Activated CD8-positive, alpha-beta memory T cell treated with anti-CD3 and anti-CD28 coated beads, Interleukin-2, amount 50 U/mL, for 1 hour (primary cell): Measurements from ENCODE around the gene GHDC.
"Not testable (repeated sequence)": the region's sequence is repeated elsewhere in the genome, so short reads cannot be mapped to it uniquely, and the experiment has no call there.

Experiments used
- DNase-seq: peaks from one replicate; pipeline ENCODE4 v3.0.0-alpha.2; 2020; ENCODE audit errors: extremely low read depth

Gene GHDC

DNA sequence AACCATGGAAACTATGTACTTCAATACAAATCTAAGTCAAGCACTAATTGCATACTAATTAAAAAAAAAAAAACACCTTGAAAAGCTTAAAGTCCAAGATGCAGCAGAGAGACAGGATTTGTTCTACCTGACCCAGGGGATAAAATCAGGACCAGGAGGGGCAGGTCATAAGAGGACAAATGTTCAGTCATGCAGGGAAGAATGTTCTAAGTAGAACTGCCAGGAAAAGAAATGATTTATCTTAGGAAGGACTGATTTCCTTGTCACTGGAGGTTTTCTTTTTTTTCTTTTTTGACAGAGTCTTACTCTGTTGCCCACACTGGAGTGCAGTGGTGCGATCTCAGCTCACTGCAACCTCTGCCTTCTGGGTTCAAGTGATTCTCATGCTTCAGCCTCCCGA, 9.1 kb upstream of the GHDC start:
- DNase-seq = no peak

DNA sequence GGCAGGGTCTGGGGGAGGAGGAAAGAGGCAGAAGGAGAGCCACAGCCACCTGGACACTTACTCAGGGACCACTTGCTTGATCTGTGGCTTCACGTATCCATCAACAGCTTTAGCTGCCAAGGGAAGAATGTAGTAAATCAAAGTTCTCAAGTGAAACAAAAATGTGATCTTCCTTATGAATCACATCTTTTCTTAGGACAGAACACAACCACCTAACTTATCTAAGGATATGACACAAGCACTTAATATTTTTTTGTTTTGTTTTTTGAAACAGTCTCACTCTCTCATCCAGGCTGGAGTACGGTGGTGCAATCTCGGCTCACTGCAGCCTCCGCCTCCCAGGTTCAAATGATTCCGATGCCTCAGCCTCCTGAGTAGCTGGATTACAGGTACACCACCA, 8.4 kb upstream of the GHDC start:
- no peak for DNase-seq

DNA sequence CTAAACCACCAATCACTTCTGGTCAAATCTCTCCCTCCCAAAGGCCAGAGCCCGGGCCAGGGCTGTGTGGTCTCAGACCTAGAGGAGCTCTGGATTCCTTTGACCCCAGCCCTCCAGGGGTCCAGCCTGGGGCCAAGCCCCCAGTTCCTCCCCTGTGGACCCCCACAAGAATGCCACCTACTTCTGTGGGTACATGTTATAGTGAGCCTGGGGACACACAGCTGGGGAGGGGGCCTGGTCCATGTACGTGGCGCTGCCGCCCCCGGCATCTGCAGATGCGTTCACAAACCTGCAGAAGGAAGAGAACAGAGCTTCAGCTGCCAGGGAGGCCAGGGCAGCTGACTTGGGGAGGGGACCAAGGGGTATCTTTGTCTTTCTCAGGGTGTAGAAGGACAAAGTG, 7.9 kb upstream of the GHDC start:
- DNase-seq = no peak

DNA sequence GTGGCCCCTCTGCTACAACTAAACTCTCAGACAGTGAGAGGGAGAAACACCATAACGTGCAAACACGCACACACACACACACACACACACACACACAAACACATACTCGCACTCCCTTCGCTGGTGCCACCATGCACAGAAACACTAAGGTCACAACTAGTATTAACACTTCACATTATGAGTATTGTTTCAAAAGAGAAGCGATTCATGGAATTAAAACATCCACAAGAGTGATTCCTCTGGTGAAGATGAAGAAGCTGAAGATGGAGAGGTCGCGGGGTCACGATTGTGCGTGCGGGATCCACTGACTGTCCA, 7.1 kb upstream of the GHDC start:
- DNase-seq = no peak

DNA sequence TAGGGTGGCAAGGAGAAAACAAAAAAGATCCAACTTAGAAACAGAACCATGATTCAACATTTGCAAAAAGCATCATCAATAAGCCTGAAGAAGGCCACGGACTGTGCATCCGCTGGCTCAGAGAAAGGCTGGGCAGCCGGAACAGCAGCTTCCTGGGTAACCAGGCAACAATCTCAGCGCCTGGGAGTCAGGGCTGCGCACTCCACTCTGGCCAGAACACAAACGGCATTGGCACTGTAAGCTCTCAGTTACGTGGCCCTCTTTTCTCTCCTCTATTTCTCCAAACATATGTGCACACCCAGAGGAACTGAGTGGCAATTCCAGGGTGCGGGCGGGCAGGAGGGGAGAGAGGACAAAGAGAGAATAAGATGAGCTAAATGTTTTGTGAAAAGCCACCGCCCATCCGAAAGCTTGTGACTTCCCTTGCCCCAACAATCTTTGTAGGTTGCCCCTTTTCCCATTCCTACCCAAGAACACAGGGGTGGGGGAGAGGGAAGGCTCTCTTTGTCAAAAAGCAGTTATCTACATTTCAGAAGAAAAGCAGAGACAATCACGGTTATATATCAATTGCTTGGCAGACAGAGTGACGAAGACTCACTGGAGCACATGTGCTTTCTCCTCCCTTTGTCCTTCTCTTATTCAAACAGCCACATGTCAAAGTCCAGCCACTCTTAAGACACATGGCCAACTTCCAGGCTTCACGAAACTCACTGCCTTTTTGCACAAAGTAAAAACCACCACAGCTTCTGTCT, 6.6 kb upstream of the GHDC start:
- DNase-seq = no peak

DNA sequence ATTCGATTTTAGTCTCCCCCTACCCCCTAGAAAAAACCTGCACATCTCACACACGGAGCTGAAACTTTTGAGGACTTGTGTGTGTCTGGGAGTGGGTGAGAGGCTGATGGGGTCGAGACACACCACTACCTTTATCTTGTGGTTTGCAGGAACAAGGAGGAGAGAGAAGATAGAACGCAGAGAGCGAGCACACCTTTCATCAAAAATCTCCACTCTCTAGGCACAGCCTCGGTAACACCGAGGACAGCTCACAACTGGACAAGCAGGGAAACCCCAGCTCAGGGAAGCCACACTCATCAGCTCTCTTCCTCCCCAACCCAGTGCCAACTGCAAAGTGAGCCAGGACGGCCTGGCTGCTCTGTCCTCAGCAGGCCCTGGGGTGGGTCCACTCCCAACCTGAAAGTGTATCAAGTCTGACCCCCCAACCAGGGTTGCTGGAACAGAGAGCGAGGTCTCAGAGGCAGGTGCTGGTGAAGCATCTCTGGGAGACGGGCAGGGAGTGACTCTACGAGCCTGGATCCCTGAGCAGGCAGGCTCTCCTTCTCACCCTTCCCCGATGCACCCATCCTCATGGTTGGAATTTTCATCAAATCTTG, 5.2 kb upstream of the GHDC start:
- DNase-seq = no peak

DNA sequence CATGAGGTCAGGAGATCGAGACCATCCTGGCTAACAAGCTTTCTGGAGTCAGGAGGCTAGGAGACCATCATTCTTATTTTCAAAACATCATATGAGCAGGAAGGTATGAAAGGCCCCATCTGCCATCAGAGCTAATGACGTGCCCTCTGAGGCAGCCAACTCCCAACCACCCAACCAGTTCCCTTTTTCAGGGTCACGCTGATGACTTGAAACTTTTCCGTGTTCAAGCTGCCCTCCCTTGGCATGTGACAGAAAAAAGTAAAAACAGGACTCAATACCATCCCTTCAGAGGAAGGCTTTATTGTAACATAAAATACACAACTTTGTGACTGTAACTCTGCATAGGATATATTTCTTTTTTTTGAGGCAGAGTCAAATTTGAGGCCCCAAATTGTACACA, 4.6 kb upstream of the GHDC start:
- DNase-seq = no peak

DNA sequence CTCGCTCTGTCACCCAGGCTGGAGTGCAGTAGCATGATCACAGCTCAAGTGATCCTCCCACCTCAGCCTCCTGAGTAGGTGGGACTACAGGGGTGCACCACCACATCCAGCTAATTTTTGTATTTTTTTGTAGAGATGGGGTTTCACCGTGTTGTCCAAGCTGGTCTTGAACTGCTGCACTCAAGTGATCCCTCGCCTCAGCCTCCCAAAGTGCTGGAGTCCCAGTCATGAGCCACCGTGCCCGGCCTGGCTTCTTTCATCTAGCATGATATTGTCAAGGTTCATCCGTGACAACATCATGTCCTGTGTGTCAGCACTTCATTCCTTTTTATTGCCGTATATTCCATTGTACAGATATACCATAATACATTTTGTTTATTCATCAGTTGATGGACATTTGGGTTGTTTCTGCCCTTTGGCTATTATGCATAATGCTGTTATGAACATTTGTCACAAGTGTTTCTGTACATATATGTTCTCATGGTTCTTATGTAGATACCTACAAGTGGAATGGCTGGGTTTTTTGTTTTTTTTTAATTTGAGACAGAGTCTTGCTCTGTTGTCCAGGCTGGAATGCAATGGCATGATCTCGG, 3.4 kb upstream of the GHDC start:
- no peak for DNase-seq

DNA sequence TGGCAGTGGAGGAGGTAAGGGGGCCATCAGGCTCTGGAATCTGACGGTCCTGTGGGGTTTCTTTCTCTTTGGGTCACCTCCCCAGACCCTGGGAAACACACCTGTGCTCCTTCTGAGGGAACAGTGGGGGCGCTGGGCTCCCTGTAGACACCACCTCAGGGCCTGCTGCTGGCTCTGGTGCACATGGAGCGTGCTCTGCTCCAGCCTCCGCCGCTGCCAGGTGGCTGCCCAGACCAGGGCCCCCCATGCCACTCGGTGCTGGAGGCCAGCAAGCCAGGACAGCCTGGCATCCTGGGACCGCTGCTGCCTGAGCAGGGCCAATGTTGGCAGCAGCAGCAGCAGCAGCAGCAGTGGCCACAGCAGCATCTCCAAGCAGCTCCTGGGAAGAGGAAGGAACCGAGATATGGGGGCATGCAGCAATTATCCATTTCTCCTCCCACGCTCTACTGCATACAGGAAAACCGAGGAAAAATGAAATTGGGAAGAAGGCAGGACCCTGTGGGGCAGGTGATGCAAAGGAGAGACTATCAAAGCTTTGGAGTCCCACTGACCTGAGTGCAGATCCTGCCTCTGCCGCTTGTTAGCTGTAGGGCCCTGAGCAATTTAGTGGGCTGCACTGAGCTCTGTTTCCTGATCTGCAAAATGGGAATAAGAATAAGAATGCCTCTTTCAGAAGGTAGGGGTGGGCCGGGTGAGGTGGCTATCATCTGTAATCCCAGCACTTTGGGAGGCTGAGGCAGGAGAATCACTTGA, 902 bp downstream of the GHDC start:
- DNase-seq = no peak

DNA sequence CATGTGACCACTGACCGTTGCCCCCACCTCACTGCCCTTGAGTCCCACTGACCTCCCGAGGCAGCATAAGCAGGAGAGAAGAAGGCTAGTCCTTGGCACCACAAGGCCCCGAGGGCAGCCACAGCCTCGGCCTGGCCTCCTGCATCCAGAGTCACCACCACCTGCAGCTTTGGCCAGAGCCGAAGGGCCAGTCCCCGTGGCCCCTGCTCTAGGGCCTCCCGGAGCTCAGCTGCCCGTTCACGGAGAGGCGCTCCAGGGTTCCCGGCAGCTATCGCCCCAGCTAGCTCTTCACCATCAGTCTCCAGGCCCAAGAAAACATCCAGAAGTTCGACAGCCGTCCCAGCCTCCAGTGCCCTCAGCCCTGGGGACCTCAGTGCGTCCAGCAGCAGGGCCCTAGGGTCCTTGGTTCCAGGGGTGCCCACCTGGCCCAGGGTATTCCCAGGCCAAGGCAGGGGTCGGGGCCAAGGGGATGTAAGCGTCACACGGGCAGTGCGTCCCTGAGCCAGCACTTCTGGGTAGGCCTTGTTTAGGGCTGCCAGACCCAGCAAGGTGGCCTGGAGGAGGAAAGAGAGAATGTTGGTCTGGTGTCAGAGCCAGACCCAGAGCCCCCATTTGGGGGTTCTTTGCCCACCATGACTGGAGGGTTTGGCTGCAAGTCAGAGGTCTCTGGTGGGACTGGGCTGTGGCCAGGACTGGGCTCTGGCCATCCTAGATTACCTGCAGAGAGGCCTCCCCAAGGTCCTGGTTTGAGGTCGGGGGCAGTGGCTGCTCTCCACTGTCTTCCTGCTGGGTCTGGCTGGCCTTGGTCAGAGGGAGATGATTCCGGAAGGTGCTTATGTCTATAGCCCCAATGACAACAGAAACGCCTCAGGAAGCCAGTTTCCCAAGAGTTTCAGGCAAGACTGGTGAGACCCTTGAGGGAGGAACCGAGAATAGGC, 1.8 kb downstream of the GHDC start:
- no peak for DNase-seq

DNA sequence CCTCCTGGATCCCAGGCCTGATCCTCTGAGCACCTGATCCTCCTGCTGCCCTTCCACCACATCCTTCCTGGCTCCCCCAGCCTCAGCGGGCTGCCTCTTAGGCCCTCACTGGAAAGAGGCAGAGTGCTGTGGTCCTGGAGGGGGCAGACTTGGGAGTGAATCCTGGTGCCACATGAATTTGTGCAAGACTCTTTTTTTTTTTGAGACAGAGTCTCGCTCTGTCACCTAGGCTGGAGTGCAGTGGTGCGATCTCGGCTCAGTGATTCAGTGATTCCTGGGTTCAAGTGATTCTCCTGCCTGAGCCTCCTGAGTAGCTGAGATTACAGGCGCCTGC, 3.1 kb downstream of the GHDC start:
- no peak for DNase-seq

DNA sequence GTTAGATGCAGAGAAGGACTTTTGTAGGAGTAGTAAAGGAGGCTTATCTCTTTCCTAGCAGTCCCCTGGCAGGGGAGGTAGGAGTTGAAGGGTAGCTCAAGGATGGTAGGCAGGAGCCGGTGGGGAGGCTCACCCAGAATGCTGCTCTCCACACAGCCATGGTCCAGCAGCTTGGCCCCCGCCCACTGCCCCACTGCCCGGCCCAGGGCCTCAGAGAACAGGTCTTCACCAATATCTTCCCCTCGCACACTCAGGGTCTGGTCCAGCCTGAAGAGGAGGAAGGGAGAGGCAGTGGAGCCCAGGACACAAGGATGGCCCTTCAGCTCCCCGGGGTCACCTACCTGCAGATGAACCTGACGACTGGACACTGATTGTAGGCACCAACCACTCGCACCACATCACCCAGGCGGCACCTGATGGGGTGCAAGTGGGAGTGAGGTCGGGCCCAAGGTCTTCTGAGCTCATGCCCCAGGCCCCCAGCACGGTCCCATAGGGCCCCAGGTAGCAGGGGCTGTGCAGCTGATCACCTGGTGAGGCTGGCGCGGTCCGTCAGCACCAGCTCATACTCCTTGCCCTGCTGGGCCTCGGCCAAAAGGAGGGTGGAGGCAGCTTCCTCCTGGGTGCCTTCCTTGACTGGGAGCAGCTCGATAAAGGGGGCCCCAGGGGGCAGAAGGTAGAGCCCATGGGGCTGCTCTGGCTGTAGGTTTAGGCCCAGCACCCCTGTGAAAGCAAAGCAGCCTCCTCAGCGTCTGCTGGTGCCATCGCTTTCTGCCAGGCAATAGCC, 3.6 kb downstream of the GHDC start:
- DNase-seq = no peak

DNA sequence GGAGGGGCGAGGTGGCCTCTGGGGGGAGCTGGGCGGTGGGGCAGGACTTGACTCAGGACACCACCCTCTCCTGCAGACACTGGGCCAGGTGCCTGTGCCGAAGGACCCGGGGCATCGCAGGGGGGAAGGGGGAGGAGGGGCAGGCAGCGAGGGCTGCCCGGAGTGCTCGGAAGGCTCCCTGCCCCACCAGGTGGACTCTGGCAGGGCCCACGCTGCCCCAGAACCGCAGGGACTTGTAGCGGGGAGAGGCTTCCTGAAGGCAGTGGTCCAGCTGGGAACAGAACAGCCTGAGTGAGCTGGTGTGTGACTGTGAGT, 4.7 kb downstream of the GHDC start:
- DNase-seq = no peak

DNA sequence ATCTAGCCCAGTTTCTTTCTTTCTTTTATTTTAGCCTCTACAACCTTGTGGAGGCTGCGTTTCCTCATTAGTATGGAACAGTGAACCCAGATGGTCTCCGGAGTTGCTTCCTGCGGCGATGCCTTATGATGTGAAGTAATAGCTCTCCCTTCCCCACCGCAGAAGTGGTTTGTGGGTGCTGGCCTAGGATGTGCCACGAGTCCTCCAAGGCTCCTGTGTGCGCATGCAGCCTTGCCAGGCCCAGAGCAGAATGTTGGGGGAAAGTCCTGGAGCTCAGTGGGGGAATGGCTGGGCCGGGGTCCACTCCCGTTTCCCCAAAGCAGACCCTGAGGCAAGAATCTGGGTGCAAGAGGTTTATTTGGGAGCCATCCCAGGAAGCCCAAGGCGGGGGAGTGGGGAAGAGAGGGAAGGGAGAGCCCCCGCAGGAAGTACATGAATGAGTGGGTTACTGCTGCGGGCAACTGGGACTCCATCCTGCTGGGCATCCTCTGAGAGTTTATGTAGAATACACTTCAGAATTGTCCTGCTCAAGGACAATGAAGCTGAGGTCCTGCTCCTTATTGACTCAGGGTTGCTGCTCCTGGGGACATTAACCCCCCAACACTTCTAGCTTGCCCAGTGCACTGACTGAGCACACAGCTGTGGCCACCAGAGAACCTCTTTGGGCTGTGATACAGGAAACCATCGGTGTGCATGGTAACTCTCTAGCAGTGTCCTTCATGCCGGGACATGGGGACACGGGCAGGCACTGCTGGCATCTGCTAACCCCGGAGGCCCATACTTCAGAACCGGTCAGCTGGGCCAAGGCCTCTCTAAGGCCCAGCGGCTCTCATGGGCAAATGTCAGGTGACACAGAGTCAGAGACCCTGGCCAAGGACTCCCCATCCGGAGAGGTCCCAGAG, 5.3 kb downstream of the GHDC start:
- no peak for DNase-seq

DNA sequence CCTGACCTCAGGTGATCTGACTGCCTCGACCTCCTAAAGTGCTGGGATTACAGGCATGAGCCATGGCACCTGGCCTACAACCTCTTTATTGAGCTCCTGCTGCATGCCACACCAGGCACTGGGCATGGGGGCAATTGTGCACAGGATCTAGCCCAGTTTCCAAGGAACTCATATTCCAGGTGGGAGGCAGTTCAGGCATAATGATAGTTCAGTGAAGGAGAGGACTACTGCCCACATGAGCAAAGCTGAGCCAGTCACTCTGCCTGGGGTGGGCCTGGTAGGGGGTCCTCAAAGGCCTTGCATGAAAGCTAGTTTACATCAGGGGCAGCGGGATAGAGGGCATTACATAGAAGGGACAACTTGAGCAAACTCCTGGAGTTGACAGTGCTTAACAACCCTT, 6.5 kb downstream of the GHDC start:
- no peak for DNase-seq

DNA sequence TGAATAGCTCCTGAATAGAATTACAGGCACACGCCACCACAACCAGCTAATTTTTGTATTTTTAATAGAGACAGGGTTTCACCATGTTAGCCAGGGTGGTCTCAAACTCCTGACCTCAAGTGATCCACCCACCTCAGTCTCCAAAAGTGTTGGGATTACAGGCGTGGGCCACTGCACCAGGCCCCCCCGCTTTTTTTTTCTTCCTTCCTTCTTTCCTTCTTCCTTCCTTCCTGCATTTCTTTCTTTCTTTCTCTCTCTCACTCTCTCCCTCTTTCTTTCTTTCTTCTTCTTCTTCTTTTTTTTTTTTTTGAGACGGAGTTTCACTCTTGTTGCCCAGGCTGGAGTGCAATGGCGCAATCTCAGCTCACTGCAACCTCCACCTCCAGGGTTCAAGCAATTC, 8.1 kb downstream of the GHDC start:
- DNase-seq = not testable (repeated sequence)

DNA sequence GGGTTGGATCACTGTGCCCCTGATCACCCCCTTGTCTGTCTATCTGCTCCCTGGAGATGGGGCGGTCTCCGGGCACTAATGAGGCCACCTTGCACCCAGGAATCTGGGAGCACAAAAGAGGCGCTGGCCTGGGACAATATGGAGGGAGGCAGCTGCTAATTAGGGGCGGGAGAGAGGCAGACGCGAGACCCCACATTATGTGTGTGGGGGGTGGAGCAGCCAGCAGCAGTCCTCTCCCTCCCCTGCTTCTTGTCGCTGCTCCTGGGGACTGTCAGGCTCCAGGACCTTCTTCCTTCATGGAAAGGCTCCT, 8.7 kb downstream of the GHDC start:
- DNase-seq = no peak

DNA sequence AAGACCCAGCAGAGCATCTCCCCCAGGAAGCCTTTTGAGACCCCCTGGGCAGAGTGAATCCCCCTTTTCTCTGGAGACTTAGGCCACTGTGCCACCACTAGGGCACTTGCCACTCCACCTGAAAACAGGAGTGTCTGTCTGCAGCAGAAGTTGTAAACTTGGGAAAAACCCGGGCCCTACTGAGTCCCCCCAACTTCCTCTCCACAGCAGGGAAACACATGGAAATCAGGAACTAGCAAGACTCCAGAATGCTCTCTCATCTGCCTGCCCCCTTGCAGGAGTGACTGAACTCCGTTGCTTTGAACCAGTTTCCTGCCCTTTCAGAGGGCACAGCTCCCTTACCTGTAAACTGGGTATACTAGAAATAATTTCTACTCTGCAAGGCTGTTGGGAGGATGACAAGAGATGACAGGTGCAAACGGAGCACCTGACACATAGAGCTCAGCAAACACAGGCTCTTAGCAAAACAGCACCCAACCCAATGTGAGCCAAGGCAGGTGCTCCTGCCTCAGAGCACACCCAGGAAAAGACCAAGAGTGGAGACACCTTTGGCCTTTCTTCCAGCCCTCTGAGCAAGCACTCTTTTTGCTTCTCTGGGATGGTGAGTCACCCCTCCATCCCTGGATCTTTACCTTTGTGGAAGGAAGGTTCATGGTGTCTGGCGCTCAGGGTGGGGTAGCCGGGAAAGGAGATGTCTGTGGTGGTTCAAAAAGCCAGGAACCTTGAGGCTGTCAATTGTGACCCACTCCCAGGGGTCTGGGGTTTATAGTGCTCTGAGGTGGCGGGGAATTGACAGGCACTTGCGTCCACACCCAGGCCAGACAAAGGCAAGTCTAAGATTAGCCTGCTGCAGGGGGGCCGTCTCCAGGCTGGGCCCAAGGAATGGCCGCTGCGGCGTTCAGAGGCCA, 9.3 kb downstream of the GHDC start, which contains the start of gene HCRT:
HCRT (minus strand) TSS at position 740 of the 908 bp plus-strand sequence; CDS start at position 653, 87 bp downstream.
- no peak for DNase-seq
